HG02678 (cell line): Measurements from ENCODE around the gene DDIAS.
A peak's percentile ranks its signal among the peaks of the same experiment; 100 is the strongest.
"Not testable (repeated sequence)": the region's sequence is repeated elsewhere in the genome, so short reads cannot be mapped to it uniquely, and the experiment has no call there.

Experiments used
- ATAC-seq: cut with Tn5 transposase; IDR thresholded peaks from one replicate; pipeline ENCODE4 v1.9.1; 2021; ENCODE audit warnings: mild to moderate bottlenecking, moderate library complexity; ENCODE audit not compliant: unreplicated experiment

DDIAS gene

GRCh38 chr11:82920227-82920626 lies 18.7 kb downstream of the DDIAS start:
- not testable (repeated sequence) for ATAC-seq

- not testable (repeated sequence) for ATAC-seq
Measured at GRCh38 chr11:82922396-82923173, 21.0 kb downstream of the DDIAS start.

GRCh38 chr11:82924522-82925224 lies 23.1 kb downstream of the DDIAS start:
- no peak for ATAC-seq

- peak; percentile 62 for ATAC-seq
Measured at GRCh38 chr11:82927264-82927880, 25.8 kb downstream of the DDIAS start.

GRCh38 chr11:82929121-82929520 lies 27.6 kb downstream of the DDIAS start:
- no peak for ATAC-seq

GRCh38 chr11:82930229-82930628 lies 28.7 kb downstream of the DDIAS start:
- ATAC-seq, result no peak

GRCh38 chr11:82930734-82931133 lies 29.2 kb downstream of the DDIAS start:
- ATAC-seq, result no peak

- ATAC-seq, result no peak
Measured at GRCh38 chr11:82932564-82932963, 31.0 kb downstream of the DDIAS start.

GRCh38 chr11:82936261-82936660 lies 34.7 kb downstream of the DDIAS start:
- ATAC-seq, result no peak

GRCh38 chr11:82937554-82937953 lies 36.0 kb downstream of the DDIAS start:
- no peak for ATAC-seq

GRCh38 chr11:82939456-82939855 lies 37.9 kb downstream of the DDIAS start:
- no peak for ATAC-seq

- ATAC-seq, result no peak
Measured at GRCh38 chr11:82942376-82942775, 40.8 kb downstream of the DDIAS start.

GRCh38 chr11:82943430-82943829 lies 41.9 kb downstream of the DDIAS start:
- not testable (repeated sequence) for ATAC-seq

GRCh38 chr11:82944198-82944597 lies 42.7 kb downstream of the DDIAS start:
- no peak for ATAC-seq

- ATAC-seq, result not testable (repeated sequence)
Measured at GRCh38 chr11:82945041-82945440, 43.5 kb downstream of the DDIAS start.

- ATAC-seq, result no peak
Measured at GRCh38 chr11:82945682-82946081, 44.1 kb downstream of the DDIAS start.

- ATAC-seq, result no peak
Measured at GRCh38 chr11:82949352-82949751, 47.8 kb downstream of the DDIAS start.

- not testable (repeated sequence) for ATAC-seq
Measured at GRCh38 chr11:82950502-82950901, 49.0 kb downstream of the DDIAS start.

GRCh38 chr11:82955736-82956453 lies 54.4 kb downstream of the DDIAS start:
- ATAC-seq, result not testable (repeated sequence)

GRCh38 chr11:82959987-82960778 lies 58.6 kb downstream of the DDIAS start:
- peak; percentile 93 for ATAC-seq
